ENCODE results near the gene FOXO3. TPM values are rescaled to one million over a fixed set of nuclear protein-coding genes. Genes with fewer than 3 reads are reported as not detected.

FOXO3 gene
- total RNA-seq, 4 donors from 2014 or later = 110 to 176 (median 139) TPM

DNA sequence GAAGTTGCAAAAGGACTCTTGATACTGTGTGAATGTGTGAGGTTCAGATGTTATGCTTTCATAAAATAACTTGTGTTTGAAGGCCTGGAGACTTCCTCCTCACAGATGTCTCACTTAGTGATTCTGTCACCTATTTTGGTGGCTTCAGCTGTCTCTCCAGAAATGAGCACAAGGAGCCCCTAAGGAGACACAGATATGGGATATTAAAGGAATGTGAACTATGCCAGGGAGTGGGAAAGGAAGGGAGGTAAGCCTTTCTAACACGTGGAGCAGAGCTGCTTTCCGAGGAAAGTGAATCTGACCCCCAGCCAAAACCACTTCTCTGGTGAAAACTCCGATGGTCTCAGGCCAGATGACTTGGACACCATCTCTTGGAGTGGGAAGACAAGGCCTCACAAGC is 10.5 kb upstream of the FOXO3 start:
- no peak overlapping the region for H3K4me3 ChIP-seq (ENCODE audit: low read depth, poor library complexity, severe bottlenecking)
- TF ChIP-seq, protein P1, sequence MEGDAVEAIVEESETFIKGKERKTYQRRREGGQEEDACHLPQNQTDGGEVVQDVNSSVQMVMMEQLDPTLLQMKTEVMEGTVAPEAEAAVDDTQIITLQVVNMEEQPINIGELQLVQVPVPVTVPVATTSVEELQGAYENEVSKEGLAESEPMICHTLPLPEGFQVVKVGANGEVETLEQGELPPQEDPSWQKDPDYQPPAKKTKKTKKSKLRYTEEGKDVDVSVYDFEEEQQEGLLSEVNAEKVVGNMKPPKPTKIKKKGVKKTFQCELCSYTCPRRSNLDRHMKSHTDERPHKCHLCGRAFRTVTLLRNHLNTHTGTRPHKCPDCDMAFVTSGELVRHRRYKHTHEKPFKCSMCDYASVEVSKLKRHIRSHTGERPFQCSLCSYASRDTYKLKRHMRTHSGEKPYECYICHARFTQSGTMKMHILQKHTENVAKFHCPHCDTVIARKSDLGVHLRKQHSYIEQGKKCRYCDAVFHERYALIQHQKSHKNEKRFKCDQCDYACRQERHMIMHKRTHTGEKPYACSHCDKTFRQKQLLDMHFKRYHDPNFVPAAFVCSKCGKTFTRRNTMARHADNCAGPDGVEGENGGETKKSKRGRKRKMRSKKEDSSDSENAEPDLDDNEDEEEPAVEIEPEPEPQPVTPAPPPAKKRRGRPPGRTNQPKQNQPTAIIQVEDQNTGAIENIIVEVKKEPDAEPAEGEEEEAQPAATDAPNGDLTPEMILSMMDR (IDR thresholded peaks at IDR 0.05) = no peak
- no peak for TF ChIP-seq POLR2A (IDR thresholded peaks at IDR 0.05)
- 53 to 71% methylated on average over 3 of the region's 3 CpGs for WGBS, 2 donors
- DNase-seq (ENCODE audit: low spot score in 2 of 2) = no peak
- intact Hi-C loops (cut with DNase I; ENCODE audit: low total_unique reads) = no loop called here

- 38 to 67% methylated on average over 7 of the region's 7 CpGs for WGBS, 2 donors
- TF ChIP-seq POLR2A (IDR thresholded peaks at IDR 0.05) = no peak
- TF ChIP-seq, protein P1 (IDR thresholded peaks at IDR 0.05) = no peak
- intact Hi-C loops (cut with DNase I; ENCODE audit: low total_unique reads) = no loop called here
- no peak overlapping the region for H3K4me3 ChIP-seq (ENCODE audit: low read depth, poor library complexity, severe bottlenecking)
- DNase-seq (ENCODE audit: low spot score in 2 of 2) = peak in 1 of 2 donors; percentile 56
Observed at GRCh38 chr6:108555399-108556052, 5.2 kb upstream of the FOXO3 start.

GRCh38 chr6:108556250-108556649 is 4.5 kb upstream of the FOXO3 start:
- no peak for DNase-seq (ENCODE audit: low spot score in 2 of 2)
- WGBS, 2 donors = 92 to 98% methylated on average over 5 of the region's 5 CpGs
- intact Hi-C loops (cut with DNase I; ENCODE audit: low total_unique reads) = no loop called here
- TF ChIP-seq POLR2A (IDR thresholded peaks at IDR 0.05) = no peak
- TF ChIP-seq, protein P1 (IDR thresholded peaks at IDR 0.05) = no peak
- H3K4me3 ChIP-seq (ENCODE audit: low read depth, poor library complexity, severe bottlenecking) = no peak overlapping the region

DNA sequence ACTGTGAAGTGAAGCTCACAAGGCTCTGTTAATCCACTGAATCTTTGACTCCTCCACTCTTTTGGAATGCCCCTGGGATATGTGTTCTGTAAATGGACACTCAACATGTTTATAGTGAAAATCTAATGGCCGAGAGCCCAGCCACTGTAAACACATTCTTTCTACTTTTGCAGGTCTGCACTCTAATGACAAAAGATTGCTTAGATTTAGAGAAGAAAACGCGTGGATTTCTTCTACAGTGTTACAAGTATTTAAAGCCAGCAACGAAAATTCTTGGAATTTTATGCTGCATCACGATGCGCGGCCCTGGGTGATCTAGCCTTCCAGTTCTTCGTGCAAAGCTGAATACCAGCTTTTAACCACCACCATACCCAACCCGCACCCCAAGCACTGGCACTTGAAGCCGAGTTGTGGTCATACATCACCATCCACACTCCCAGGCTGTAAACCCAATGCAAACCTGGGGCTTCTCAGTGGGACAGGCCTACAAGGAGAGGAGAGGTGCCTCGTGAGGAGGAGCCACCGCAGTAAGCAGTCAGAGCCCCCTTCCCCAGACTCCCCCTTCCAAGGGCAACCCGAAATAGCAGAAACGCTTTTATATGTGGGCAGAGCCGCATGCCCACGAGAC is 3.7 kb upstream of the FOXO3 start:
- intact Hi-C loops (cut with DNase I; ENCODE audit: low total_unique reads) = no loop called here
- TF ChIP-seq POLR2A (IDR thresholded peaks at IDR 0.05) = no peak
- TF ChIP-seq, protein P1 (IDR thresholded peaks at IDR 0.05) = no peak
- DNase-seq (ENCODE audit: low spot score in 2 of 2) = no peak
- 43 to 50% methylated on average over 13 to 16 of the region's 16 CpGs for WGBS, 2 donors
- peak overlapping the region; percentile 29 for H3K4me3 ChIP-seq (ENCODE audit: low read depth, poor library complexity, severe bottlenecking)

GRCh38 chr6:108557494-108558371 is 3.0 kb upstream of the FOXO3 start:
- intact Hi-C loops (cut with DNase I; ENCODE audit: low total_unique reads) = no loop called here
- 0 to 1% methylated on average over 24 to 54 of the region's 105 CpGs for WGBS, 2 donors
- peak overlapping the region; percentile 51 for H3K4me3 ChIP-seq (ENCODE audit: low read depth, poor library complexity, severe bottlenecking)
- TF ChIP-seq POLR2A (IDR thresholded peaks at IDR 0.05) = no peak
- DNase-seq (ENCODE audit: low spot score in 2 of 2) = peak in 1 of 2 donors; percentile 94

Measured in lower leg skin (tissue), 4 donors.